Neuron (in vitro differentiated cells): ENCODE data around the gene APEX1.
A peak's percentile ranks its signal among the peaks of the same experiment; 100 is the strongest.
"Not testable (repeated sequence)": the region's sequence is repeated elsewhere in the genome, so short reads cannot be mapped to it uniquely, and the experiment has no call there.

Source experiments
- H2AFZ ChIP-seq: one replicate; pipeline ENCODE4 v1.6.1; 2013; ENCODE audit warnings: low read depth, mild to moderate bottlenecking, inconsistent platforms, low read length, moderate library complexity
- H3K27me3 ChIP-seq: one replicate; pipeline ENCODE4 v1.6.1; 2013; ENCODE audit warnings: low read length; ENCODE audit not compliant: insufficient read depth
- H3K36me3 ChIP-seq: one replicate; pipeline ENCODE4 v1.6.1; 2013; ENCODE audit warnings: low read length; ENCODE audit not compliant: insufficient read depth
- H3K4me1 ChIP-seq: one replicate; pipeline ENCODE4 v1.6.1; 2013; ENCODE audit warnings: low read length; ENCODE audit not compliant: insufficient read depth
- H3K4me3 ChIP-seq: 2 replicates; pipeline ENCODE4 v1.5.1; 2013; ENCODE audit warnings: mild to moderate bottlenecking, low read length, moderate library complexity
- H3K9me3 ChIP-seq: one replicate; pipeline ENCODE4 v1.6.1; 2013; ENCODE audit warnings: low read length

Gene APEX1

DNA sequence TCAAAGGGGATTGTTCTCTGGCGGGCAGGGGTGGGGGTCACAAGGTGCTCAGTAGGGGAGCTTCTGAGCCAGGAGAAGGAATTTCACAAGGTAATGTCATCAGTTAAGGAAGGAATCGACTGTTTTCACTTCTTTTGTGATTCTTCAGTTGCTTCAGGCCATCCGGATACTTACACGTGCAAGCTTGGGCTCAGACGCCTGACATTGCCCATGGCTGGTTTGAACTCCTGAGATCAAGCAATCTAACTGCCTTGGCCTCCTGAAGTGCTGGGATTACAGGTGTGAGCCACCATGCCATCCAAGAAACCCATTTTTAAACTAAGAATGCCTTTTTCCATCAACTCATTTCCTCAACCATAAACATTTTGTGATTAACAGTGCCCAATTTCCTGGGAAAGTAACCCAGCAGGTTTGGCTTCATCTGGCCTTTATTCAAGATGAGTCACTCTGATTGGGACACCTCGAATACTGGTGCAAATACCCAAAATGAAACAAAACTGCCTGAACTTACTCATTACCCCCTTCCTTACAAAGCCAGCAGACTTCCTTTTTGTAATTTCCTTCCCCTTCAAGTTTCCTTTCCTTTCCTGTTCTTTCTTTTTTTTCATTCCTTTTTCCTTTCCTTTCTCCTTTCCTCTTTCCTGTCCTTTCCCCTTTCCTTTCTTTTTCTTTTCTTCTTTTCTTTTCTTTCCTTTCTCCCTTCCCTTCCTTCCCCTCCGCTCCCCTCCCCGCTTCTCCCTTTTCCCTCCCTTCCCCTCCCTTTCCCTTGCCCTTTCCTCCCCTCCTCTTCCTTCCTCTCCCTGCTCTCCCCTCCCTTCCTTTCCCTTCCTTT lies 40.1 kb downstream of the APEX1 start:
- H3K4me1 ChIP-seq: peaks cover 3% of the 10 kb centered on the region
- no peak overlapping the region for H2AFZ ChIP-seq
- H3K27me3 ChIP-seq: peaks cover 4% of the 10 kb centered on the region
- H3K9me3 ChIP-seq: no peaks in the 10 kb centered on the region
- H3K4me3 ChIP-seq: no peak overlapping the region
- H3K36me3 ChIP-seq: no peaks in the 10 kb centered on the region

DNA sequence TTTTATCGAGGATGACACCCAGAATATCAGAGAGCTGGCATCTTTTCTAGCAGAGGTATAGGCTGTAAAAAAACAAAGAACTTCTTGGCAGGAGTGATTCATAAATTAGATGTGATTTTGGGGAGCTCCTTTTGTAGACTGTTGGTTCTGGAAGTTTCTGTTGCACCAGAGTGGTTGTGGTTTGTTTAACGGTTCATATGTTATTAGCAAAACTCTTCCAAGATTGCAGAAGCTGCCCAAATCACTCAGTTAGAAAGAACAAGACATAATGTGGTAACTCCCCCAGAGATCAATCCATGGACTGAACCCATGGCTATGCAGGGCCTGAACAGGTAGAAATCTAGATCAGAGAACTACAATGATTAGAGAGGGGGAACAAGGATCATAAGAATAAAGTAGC lies 43.6 kb downstream of the APEX1 start:
- Histone ChIP-seq H2AFZ (peak overlapping the region; percentile 19), H3K4me1 (peaks cover 3% of the 10 kb centered on the region), H3K9me3 (no peaks in the 10 kb centered on the region), H3K36me3 (no peaks in the 10 kb centered on the region), H3K27me3 (no peaks in the 10 kb centered on the region), H3K4me3 (no peak overlapping the region)

DNA sequence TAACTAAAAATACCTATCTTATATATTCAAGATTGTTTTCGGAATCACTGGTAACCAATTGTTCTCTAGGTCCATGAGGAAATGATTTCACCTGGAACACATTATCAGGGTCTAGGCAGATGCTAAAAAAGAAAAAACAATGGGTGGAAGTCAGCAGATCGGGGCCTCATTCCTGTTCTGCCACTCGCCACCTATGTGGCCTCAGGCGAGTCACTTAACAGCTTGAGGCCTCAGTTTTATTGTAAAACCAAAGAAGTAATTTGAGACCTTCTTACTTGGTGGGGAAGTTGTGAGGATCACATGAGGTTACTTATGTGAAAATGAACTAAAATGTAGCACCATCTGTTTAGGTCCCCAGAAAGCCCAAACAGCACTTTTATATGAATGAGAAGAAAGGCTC lies 44.1 kb downstream of the APEX1 start:
- H3K9me3 ChIP-seq: no peaks in the 10 kb centered on the region
- peaks cover 3% of the 10 kb centered on the region for H3K4me1 ChIP-seq
- no peak overlapping the region for H3K4me3 ChIP-seq
- H3K36me3 ChIP-seq: no peaks in the 10 kb centered on the region
- peak overlapping the region; percentile 19 for H2AFZ ChIP-seq
- no peaks in the 10 kb centered on the region for H3K27me3 ChIP-seq

DNA sequence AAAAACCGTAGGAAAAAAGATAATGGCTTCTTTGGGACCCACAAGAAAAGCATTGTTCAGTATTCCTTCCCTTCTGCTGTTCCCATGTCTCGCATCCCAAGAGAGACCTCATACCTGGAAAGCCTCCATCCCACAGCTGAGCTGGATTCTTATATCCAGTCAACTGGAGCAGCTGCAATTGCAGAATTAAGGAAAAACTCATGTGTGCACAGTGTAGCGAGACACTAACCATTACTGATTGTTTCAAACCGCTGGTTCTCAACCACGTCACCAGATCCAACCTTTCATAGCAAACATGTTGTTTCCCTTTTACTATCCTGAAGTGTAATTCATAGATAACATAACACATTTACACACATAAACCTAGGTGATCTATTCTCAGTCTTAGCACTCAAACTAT lies 44.9 kb downstream of the APEX1 start:
- Histone ChIP-seq H2AFZ (no peak overlapping the region), H3K27me3 (no peaks in the 10 kb centered on the region), H3K9me3 (no peaks in the 10 kb centered on the region), H3K4me1 (peaks cover 3% of the 10 kb centered on the region), H3K36me3 (no peaks in the 10 kb centered on the region), H3K4me3 (no peak overlapping the region)

DNA sequence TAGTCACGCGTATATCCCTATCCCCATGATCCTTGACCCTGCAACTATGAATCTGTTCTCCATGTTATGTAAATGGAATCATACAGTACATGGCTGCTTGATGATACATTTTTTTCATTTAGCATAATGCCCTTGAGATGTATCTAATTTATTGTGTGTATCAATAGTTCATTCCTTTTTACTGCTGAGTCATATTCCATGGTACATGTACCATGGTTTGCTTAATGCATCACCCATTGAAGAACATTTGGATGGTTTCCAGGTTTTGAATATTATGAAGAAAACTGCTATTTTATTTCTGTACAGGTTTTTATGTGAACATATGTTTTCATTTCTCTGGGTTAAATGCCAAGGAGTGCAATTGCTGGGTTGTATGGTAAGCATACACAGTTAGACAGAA lies 46.3 kb downstream of the APEX1 start:
- Histone ChIP-seq H3K4me1 (peaks cover 3% of the 10 kb centered on the region), H3K9me3 (no peaks in the 10 kb centered on the region), H2AFZ (no peak overlapping the region), H3K36me3 (no peaks in the 10 kb centered on the region), H3K4me3 (no peak overlapping the region), H3K27me3 (no peaks in the 10 kb centered on the region)

DNA sequence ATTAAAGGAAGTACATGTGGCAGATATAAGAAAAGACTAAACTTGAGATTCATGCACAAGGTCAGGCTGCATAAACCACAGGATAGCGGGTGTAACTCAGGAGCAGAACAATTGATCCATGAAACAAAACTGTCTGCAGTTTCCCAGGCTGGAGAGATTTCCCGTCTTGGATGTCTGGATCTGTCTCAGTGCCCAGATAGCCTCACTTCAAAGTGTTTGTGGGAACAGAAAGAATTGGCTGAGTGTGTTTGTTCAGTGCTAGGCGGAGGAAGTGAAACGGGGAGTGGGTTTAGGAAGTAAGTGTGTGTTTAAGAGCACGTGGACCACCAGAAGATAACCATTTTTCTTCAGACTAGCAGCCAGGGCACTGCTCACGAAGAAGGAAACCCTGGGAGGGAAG lies 48.9 kb downstream of the APEX1 start:
- no peak overlapping the region for H2AFZ ChIP-seq
- H3K36me3 ChIP-seq: no peaks in the 10 kb centered on the region
- no peaks in the 10 kb centered on the region for H3K27me3 ChIP-seq
- no peak overlapping the region for H3K4me3 ChIP-seq
- H3K4me1 ChIP-seq: peaks cover 3% of the 10 kb centered on the region
- no peaks in the 10 kb centered on the region for H3K9me3 ChIP-seq

DNA sequence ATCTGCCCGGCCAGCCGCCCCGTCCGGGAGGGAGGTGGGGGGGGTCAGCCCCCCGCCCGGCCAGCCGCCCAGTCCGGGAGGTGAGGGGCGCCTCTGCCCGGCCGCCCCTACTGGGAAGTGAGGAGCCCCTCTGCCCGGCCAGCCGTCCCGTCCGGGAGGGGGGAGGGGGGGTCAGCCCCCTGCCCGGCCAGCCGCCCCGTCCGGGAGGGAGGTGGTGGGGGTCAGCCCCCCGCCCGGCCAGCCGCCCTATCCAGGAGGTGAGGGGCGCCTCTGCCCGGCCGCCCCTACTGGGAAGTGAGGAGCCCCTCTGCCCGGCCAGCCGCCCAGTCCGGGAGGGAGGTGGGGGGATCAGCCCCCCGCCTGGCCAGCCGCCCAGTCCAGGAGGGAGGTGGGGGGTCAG lies 51.2 kb downstream of the APEX1 start:
- H3K36me3 ChIP-seq, H3K9me3 ChIP-seq, H3K4me3 ChIP-seq, H3K4me1 ChIP-seq, H2AFZ ChIP-seq, H3K27me3 ChIP-seq: not testable (repeated sequence)

DNA sequence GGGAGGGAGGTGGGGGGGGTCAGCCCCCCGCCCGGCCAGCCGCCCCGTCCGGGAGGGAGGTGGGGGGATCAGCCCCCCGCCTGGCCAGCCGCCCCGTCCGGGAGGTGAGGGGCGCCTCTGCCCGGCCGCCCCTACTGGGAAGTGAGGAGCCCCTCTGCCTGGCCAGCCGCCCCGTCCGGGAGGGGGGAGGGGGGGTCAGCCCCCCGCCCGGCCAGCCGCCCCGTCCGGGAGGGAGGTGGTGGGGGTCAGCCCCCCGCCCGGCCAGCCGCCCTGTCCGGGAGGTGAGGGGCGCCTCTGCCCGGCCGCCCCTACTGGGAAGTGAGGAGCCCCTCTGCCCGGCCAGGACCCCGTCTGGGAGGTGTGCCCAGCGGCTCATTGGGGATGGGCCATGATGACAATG lies 51.7 kb downstream of the APEX1 start:
- H2AFZ ChIP-seq, H3K27me3 ChIP-seq, H3K4me3 ChIP-seq, H3K36me3 ChIP-seq, H3K4me1 ChIP-seq, H3K9me3 ChIP-seq: not testable (repeated sequence)
